ENCODE results near the gene WNK1. TPM values are rescaled to one million over a fixed set of nuclear protein-coding genes. Genes with fewer than 3 reads are reported as not detected.

Gene WNK1
- total RNA-seq, 1 donor from 2014 or later = 150 TPM

GRCh38 chr12:902581-902980, 150.2 kb downstream of the WNK1 start:
- H3K4me1 Mint-ChIP-seq = no peaks in the 10 kb centered on the region
- TF ChIP-seq CTCF (IDR thresholded peaks at IDR 0.05; ENCODE audit: unreplicated experiment) = no peak
- H3K27me3 Mint-ChIP-seq (ENCODE audit: low read depth) = no peaks in the 10 kb centered on the region
- no peak overlapping the region for H3K27ac Mint-ChIP-seq
- H3K36me3 Mint-ChIP-seq = peaks cover 55% of the 10 kb centered on the region
- no peaks in the 10 kb centered on the region for H3K9me3 Mint-ChIP-seq
- H3K4me3 Mint-ChIP-seq = no peak overlapping the region
- no peak for DNase-seq (ENCODE audit: low spot score in 2 of 2, unreplicated experiment in 2 of 2)

- Mint-ChIP-seq H3K27me3 (ENCODE audit: low read depth) (no peaks in the 10 kb centered on the region), H3K4me1 (no peaks in the 10 kb centered on the region)
Measured at GRCh38 chr12:903055-903454, 150.7 kb downstream of the WNK1 start.

GRCh38 chr12:904010-904414, 151.6 kb downstream of the WNK1 start:
- Mint-ChIP-seq H3K4me3 (no peak overlapping the region), H3K27ac (no peak overlapping the region), H3K36me3 (peaks cover 57% of the 10 kb centered on the region), H3K27me3 (ENCODE audit: low read depth) (no peaks in the 10 kb centered on the region), H3K9me3 (no peaks in the 10 kb centered on the region), H3K4me1 (no peaks in the 10 kb centered on the region)
- TF ChIP-seq CTCF (IDR thresholded peaks at IDR 0.05; ENCODE audit: unreplicated experiment) = no peak
- DNase-seq (ENCODE audit: low spot score in 2 of 2, unreplicated experiment in 2 of 2) = no peak

More at GRCh38 chr12:903055-903454, 150.7 kb downstream of the WNK1 start:
- peaks cover 54% of the 10 kb centered on the region for H3K36me3 Mint-ChIP-seq
- no peak overlapping the region for H3K4me3 Mint-ChIP-seq
- no peak for TF ChIP-seq CTCF (IDR thresholded peaks at IDR 0.05; ENCODE audit: unreplicated experiment)
- no peaks in the 10 kb centered on the region for H3K9me3 Mint-ChIP-seq
- DNase-seq (ENCODE audit: low spot score in 2 of 2, unreplicated experiment in 2 of 2) = no peak
- no peak overlapping the region for H3K27ac Mint-ChIP-seq

- TF ChIP-seq CTCF (IDR thresholded peaks at IDR 0.05; ENCODE audit: unreplicated experiment) = no peak
- H3K27me3 Mint-ChIP-seq (ENCODE audit: low read depth) = no peaks in the 10 kb centered on the region
- H3K36me3 Mint-ChIP-seq = peaks cover 51% of the 10 kb centered on the region
- H3K9me3 Mint-ChIP-seq = no peaks in the 10 kb centered on the region
- no peak for DNase-seq (ENCODE audit: low spot score in 2 of 2, unreplicated experiment in 2 of 2)
- H3K27ac Mint-ChIP-seq = no peak overlapping the region
- H3K4me1 Mint-ChIP-seq = no peaks in the 10 kb centered on the region
- no peak overlapping the region for H3K4me3 Mint-ChIP-seq
Measured at GRCh38 chr12:905261-906031, 153.1 kb downstream of the WNK1 start.

GRCh38 chr12:906062-906585, 153.7 kb downstream of the WNK1 start:
- no peak overlapping the region for H3K27ac Mint-ChIP-seq

More at GRCh38 chr12:906062-906585, 153.7 kb downstream of the WNK1 start:
- Mint-ChIP-seq H3K4me1 (no peaks in the 10 kb centered on the region), H3K36me3 (peaks cover 47% of the 10 kb centered on the region), H3K27me3 (ENCODE audit: low read depth) (no peaks in the 10 kb centered on the region), H3K9me3 (no peaks in the 10 kb centered on the region), H3K4me3 (no peak overlapping the region)
- DNase-seq (ENCODE audit: low spot score in 2 of 2, unreplicated experiment in 2 of 2) = no peak
- TF ChIP-seq CTCF (IDR thresholded peaks at IDR 0.05; ENCODE audit: unreplicated experiment) = no peak
